Nucleus accumbens (tissue), 56 donors: ENCODE data around the gene CAMK2N2.
"Not testable (repeated sequence)": the region's sequence is repeated elsewhere in the genome, so short reads cannot be mapped to it uniquely, and the experiment has no call there.

Experiments
- DNase-seq, 56 donors: peaks; one replicate each; lab custom pipeline; 2025; lab: John Stamatoyannopoulos, UW

CAMK2N2 gene

GRCh38 chr3:184275961-184276910 lies 14.9 kb upstream of the CAMK2N2 start, which contains the start of gene ECE2:
ECE2 (plus strand) TSS chr3:184276022; CDS start chr3:184276154, 132 bp downstream.
- peak in 6 of 56 donors; percentile 10 to 49 (median 29) for DNase-seq

- DNase-seq: no peak
Observed at GRCh38 chr3:184275381-184275701, 14.0 kb upstream of the CAMK2N2 start.

GRCh38 chr3:184272269-184272668 lies 10.9 kb upstream of the CAMK2N2 start:
- DNase-seq: no peak

- DNase-seq: not testable (repeated sequence)
Observed at GRCh38 chr3:184267249-184267648, 5.9 kb upstream of the CAMK2N2 start.

- DNase-seq: no peak
Observed at GRCh38 chr3:184262764-184263179, 1.4 kb upstream of the CAMK2N2 start.

- DNase-seq: peak in 2 of 56 donors; percentile 6 to 17
Observed at GRCh38 chr3:184261854-184262763, 756 bp upstream of the CAMK2N2 start.

- DNase-seq: peak in 3 of 56 donors; percentile 11 to 17 (median 12)
Observed at GRCh38 chr3:184260724-184261269, 556 bp downstream of the CAMK2N2 start.

GRCh38 chr3:184259878-184260723 lies 1.3 kb downstream of the CAMK2N2 start:
- peak in 13 of 56 donors; percentile 10 to 51 (median 23) for DNase-seq

GRCh38 chr3:184259396-184259877 lies 1.9 kb downstream of the CAMK2N2 start:
- DNase-seq: peak in 2 of 56 donors; percentile 13 to 16

GRCh38 chr3:184258926-184259325 lies 2.4 kb downstream of the CAMK2N2 start:
- DNase-seq: no peak

GRCh38 chr3:184257083-184257915 lies 4.1 kb downstream of the CAMK2N2 start:
- peak in 5 of 56 donors; percentile 11 to 52 (median 26) for DNase-seq

GRCh38 chr3:184255291-184256039 lies 5.9 kb downstream of the CAMK2N2 start:
- DNase-seq: no peak

- DNase-seq: peak in 50 of 56 donors; percentile 19 to 91 (median 52)
Observed at GRCh38 chr3:184250167-184250828, 11.1 kb downstream of the CAMK2N2 start.

GRCh38 chr3:184249412-184250166 lies 11.8 kb downstream of the CAMK2N2 start, which contains the start of gene EEF1AKMT4:
EEF1AKMT4 (plus strand) TSS chr3:184249672; CDS start chr3:184249695, 23 bp downstream.
- DNase-seq: peak; percentile 49 to 96 (median 86)

- DNase-seq: peak in 54 of 56 donors; percentile 22 to 85 (median 67)
Observed at GRCh38 chr3:184248454-184249411, 12.6 kb downstream of the CAMK2N2 start, which contains the start of gene ALG3. ALG3 (minus strand) TSS chr3:184248962; CDS start chr3:184248940, 22 bp downstream.
